ENCODE results near the gene TPM2.

The TPM2 gene

DNA sequence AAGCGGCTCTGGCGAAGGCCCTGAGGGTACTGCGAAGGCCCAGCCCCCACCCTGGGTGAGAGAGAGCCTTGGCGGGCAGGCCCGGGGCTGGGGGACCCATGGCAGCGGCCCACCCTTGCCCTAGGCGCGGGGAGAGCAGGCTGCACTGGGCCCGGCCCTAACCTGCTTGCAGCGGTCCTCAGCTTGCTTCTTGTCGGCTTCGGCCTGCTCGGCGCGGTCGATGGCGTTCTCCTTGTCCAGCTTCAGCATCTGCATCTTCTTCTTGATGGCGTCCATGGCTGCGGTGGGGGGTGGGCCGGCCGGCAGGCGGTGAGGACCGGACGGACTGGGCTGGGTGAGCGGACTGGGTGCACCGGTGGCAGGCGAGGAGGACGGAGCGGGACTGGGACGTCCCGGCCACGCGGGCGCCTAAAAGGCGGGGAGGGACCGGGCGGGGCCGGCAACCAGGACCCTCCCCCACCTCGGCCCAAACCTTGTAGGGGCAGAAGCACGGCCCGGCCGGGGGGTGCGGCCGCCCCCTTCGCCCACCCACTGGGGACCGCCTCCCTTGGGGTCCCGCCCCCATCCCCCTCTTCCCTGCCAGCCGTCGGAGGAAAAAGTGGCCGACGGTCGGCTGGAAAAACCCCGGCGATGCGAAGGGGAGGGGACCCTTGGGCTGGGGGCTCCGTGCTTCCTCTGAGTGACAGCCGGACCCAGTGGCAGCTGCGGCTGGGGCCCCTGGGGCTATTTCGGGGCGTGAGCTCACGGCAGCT lies at the start of gene TPM2:
TPM2 (minus strand) TSS at position 384 of the 752 bp plus-strand sequence; CDS start at position 276, 108 bp downstream.
- in situ Hi-C loops (cut with MboI; ENCODE audit: low sequenced_read_pairs): no loop called here

DNA sequence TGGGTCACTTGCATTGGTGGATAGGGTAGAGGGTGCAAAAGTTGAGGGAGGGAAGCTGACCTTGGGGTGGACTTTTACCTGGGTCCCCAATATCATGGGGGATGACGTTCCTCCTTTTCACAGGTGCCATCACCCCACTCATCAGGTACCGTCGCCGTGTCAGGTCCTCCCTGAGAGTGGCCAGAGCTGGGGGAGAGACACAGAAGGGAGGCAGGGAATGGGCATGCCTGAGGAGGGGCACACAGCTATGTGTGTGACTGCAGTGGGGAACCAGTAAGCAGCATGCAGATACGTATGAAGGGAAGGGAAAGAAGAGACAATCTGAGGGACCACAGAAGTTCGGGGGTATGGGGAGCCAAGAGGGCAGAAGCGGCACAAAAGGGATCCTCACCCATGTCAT lies 49.2 kb upstream of the TPM2 start:
- in situ Hi-C loops (cut with MboI; ENCODE audit: low sequenced_read_pairs): no loop called here

DNA sequence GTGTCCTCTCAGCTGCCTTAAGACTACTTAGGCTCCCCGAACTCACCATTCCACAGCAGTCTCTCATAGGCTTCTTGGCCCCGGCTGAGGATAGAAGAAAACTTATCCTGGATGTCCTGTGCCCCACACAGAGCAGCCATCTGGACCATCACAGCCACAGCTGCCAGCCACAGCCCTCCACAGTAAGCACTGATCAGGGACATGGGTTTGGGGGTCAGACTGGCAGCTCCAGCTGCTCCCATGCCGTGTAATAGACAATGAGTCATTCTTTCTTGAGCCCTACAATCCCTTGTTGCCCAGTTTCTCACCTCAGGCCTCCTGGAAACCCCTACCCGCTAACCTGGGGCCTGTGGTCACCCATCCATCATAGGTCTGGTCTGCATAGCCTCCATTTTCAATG lies 48.5 kb upstream of the TPM2 start:
- in situ Hi-C loops (cut with MboI; ENCODE audit: low sequenced_read_pairs): no loop called here

DNA sequence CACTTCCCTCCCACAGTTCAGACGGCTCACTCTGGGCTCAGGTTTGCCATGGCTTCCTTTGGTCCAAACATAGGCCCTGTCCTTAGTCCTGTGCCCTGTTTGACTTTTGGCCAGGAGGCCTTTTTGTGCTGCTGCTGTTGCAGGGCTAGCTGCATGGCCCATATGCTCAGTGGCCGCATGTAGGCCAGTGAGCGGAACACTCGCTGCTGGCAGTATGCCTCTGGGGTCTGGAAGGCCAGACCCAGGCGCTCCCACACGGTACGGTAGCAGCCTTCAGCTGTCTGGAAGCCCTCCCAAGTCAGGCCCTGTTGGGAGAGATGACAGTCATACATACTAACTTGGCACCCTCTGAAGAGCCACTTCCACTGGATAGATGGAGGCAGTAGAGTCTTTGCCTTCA lies 47.4 kb upstream of the TPM2 start:
- in situ Hi-C loops (cut with MboI; ENCODE audit: low sequenced_read_pairs): no loop called here

DNA sequence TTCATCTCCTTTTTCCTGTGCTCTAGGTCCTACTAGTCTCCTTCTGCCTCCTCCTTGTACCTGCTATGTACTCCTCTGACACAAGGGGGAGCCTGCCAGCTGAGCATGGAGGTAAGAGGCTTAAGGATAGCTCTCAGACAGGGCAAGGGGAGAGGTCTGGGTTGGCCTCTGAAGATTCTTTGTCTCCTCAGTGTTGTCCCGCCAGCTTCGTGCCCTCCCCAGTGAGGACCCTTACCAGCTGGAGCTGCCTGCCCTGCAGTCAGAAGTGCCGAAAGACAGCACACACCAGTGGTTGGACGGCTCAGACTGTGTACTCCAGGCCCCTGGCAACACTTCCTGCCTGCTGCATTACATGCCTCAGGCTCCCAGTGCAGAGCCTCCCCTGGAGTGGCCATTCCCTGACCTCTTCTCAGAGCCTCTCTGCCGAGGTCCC lies 46.5 kb upstream of the TPM2 start:
- in situ Hi-C loops (cut with MboI; ENCODE audit: low sequenced_read_pairs): no loop called here

DNA sequence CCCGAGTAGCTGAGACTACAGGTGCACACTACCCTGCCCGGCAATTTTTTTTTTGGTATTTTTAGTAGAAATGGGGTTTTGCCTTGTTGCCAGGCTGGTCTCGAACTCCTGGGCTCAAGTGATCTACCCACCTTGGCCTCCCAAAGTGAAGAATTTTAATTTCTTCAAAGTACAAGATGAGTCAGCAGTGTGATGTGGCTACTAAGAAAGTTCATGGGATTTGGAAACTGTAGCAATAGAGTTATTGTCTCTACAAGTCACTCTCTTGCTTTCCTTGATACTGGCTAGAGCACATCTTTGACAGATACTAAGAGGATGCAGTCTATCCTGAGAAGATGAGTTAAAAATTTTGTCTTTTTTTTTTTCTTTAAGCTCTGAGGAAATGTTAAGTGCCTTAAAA lies 44.4 kb upstream of the TPM2 start:
- in situ Hi-C loops (cut with MboI; ENCODE audit: low sequenced_read_pairs): no loop called here

DNA sequence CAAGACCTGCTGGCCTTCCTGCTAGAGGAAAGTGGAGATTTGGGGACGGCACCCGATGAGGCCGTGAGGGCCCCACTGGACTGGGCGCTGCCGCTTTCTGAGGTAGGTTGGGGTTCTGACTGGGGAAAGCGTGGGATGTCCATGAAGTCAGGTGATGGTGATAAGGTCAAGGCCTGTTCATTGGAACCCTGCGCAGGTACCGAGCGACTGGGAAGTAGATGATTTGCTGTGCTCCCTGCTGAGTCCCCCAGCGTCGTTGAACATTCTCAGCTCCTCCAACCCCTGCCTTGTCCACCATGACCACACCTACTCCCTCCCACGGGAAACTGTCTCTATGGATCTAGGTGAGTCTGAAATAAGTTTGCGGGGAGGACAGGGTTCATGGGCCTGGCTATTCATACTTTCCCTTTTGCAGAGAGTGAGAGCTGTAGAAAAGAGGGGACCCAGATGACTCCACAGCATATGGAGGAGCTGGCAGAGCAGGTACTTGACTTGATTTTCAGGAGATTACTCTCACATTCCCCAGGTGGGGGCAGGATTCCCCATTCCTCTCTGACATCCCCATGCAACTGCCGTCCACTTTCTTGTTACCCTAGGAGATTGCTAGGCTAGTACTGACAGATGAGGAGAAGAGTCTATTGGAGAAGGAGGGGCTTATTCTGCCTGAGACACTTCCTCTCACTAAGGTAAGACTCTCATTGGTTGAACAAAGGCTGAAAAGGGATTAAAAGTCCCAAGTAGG lies 43.2 kb upstream of the TPM2 start:
- in situ Hi-C loops (cut with MboI; ENCODE audit: low sequenced_read_pairs): no loop called here

DNA sequence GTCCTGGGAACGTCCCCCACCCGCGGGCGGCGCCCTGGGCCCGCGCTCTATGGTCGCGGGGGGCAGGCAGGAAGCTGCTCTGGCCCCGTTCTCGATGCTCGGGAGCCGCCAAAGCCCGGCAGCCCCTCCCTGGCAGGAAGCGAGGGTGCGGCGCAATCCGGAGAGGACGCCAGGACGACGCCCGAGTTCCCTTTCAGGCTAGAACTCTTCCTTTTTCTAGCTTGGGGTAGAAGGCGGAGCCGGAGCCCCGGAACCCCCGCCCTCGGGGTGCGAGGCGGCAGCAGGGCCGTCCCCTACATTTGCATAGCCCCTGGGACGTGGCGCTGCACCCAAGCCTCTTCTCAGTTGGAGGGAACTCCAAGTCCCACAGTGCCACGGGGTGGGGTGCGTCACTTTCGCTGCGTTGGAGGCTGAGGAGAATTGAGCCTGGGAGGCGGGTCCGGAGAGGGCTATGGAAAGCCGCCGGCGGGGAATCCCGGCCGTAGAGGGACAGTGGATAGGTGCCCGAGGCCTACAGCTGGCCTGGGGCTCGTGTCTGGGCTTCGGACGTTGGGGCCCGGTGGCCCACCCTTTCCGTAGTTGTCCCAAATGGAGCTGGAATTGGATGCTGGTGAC lies 42.6 kb upstream of the TPM2 start, which contains the start of the genes CREB3 and TLN1:
CREB3 (plus strand) TSS at position 482 of the 615 bp plus-strand sequence; CDS start at position 589, 107 bp downstream.
TLN1 (minus strand) TSS at position 11 of the 615 bp plus-strand sequence. CDS start 6,501 bp downstream, outside the sequence.
- in situ Hi-C loops (cut with MboI; ENCODE audit: low sequenced_read_pairs): no loop called here

DNA sequence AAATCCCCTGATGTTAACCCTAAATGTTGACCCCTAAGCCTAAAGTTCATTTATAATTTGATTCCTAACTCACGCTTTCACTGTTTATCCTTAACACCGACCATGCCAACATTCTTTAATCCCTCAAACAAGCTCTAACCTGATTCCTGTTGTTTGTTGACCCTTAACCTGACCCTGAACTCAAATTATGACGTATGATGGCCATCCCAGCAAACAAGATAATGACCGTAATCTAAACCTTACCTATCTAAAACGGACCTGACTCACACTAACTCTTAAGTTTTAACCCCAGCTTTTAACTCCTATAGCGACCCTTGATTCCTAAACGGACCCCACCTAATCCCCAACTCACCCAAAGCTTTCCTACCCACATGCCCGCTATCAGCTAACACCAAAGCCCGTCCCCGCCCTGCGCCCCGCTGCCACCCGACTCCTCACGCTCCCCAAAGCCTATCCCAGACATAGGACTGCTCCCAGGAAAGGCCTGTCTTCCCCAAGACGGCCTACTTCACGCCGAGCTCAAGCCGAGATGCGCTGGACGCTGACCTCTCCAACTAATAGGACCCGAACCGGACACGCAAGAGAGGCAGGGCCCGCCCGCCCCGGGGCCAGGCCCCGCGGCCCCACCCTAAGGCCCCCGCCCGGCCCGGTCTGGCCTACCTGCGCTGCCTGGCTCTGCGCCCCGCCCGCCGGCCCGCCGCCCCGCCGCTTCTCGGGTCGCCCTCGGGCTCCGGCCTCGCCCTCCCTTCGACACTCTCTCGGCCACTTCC lies 41.9 kb upstream of the TPM2 start:
- in situ Hi-C loops (cut with MboI; ENCODE audit: low sequenced_read_pairs): no loop called here

DNA sequence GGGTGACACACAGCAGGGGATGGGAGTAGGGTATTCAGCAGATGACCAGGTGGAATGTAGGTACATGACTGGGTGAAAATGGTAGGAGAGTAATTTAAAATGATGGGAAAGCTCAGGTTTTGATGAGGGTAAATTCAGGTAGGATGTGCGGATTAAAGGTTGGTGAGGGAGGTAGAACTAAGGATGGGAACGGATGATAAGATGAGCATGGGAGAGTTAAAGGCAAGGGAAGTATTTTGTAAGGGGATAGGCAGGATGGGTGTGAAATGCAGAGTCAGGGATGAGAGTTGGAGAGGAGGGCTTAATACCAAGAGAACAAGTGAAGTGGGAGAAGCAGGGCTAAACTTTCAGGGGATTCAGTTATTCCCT lies 40.7 kb upstream of the TPM2 start:
- in situ Hi-C loops (cut with MboI; ENCODE audit: low sequenced_read_pairs): no loop called here

DNA sequence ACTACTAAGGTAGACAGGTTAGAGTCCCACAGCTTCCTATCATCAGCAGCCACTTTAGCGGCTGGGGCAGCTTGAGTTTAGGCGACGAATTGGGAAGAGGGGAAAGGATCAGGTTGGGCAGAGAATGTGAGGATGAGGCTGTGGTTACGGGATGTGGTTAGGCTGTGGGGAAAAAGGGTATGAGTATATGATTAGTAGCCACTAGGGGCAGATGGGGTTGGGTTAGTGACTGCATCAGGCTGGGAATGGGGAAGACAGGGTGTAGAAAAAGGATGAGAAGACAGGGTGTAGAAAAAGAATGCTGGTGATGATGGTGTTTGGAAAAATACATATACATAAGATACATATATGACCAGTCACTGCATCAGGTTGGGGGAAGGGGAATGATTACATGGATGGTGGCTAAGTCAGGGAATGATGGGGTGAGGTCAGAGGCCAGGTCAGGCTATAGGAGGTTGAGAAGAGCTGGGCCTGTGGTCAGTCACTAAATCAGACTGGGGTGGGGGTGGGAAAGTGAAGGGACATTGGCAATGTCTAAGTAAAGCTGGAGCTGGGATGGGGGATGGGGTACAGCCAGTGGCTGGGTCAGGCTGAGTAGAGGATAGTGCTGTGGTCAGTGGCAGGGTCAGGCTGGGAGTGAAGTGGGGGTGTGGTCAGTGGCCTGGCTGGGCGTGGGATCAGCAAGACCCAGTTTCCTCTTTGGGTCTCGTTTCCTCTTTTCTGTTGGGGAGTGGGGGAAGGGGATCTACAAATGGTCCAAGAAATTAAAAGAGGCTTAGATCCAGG lies 40.2 kb upstream of the TPM2 start:
- in situ Hi-C loops (cut with MboI; ENCODE audit: low sequenced_read_pairs): no loop called here

DNA sequence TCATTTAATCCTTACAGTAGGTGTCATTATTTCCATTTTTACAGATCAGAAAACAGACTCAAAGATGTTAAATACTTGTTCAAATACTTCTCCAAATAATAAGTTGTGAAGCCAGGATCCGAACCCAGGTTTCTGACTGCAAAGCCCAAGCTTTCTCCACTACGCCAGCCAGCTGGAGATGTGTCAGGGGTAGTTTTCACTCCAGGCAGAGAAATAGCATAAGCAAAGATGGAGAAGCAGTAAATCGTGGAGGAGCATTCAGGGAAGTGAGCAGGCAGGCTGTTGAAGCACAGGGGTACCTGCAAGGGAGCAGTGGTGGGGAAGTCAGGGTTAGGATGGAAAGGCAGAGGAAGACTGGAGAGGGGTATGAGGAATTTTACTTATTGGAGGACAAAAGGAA lies 39.4 kb upstream of the TPM2 start:
- in situ Hi-C loops (cut with MboI; ENCODE audit: low sequenced_read_pairs): no loop called here

DNA sequence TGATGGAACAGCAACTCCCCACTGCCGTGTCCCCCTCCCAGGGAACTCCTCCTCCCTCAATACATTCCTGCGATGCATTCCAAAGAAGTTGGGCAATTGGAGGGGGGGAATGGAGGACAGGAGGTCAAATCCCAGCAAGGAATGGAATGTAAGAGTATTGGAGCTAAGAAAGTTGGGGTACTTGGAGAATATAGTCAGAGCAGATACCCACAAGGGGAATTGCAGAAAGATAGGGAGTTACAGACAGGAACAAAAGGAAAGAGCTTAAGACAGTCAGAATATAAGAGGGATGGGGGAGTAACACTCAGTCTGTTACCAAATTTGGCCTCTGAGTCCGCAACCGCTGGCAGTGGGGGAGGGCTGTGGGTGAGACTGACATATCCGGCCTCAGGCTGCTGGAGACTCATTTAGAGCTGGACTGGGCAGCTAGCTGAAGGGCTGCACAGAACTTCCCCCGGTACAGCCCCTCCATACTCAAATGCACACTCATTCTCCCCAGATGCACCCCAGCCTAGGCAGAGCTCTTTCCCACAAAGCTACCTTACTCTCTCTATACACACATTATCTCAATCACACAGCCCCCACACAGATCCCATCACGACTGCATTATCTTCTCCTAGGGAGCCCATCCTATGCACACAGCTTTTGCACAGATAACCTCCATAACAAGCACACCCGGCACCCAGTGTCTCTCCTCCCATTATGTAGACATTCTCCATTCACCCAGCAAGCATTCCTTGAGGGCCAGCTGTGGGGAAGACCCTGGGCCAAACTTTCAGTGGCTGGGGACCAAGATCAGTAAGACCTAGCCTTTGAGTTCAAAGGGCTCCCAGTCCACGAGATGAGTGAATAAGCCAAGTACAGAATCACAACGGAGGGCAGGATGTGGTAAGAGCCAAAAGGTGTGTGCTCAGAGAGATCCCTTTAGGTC lies 38.6 kb upstream of the TPM2 start:
- in situ Hi-C loops (cut with MboI; ENCODE audit: low sequenced_read_pairs): no loop called here

DNA sequence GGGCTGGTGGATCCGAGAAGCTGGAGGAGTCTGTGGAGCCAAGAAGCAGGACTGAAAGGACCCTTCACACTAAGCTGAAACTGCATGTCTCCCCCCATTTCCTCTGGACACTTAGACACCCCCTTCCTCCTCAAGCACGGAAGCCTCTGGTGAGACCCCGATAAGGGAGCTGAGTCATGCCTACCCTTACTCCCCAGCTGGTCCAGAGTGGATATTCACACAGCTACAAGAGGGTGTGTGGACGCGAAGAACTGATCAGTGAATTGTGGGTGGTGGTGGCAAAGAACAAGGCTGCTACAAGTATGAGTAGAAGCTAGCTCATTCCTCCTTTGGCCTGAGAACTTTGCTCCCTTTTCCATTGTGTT lies 37.9 kb upstream of the TPM2 start:
- in situ Hi-C loops (cut with MboI; ENCODE audit: low sequenced_read_pairs): no loop called here

DNA sequence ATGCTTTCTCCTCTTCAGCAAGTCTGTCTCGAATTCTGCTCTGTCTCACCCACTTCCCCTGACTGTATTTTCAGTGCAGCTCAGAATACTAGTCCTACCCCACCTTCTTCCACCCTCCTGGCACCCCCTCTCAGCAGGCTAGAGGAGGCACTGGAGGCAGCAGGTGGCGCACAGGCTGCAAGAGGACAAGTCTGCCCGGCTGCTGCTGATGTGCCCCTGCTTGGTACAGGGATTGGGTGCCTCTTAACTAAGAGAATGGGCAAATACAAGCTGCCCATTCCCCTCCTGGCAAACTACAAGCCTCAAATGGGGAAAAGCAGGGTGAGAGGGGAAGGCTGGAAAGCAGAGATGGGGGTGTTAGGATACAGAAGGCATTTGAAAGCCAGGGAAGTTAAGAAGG lies 37.2 kb upstream of the TPM2 start:
- in situ Hi-C loops (cut with MboI; ENCODE audit: low sequenced_read_pairs): no loop called here

DNA sequence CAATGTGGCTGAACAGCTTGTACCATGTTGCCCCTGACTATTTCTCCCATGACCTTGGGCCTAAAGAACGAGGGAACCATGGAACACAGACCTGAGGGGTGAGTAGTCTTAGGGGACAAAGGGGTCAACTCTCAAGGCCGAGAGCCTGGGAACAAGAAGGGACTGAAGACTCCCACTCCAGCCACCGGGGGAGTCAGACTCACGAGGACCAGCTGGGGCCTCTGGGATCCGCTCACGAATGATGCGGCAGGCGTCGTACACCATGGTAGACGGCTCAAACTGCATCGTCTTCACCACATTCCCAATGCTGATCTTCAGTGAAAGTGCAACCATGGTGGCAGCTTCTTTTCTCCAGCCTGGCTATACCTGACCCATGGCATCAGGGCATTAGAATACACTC lies 35.6 kb upstream of the TPM2 start:
- in situ Hi-C loops (cut with MboI; ENCODE audit: low sequenced_read_pairs): no loop called here

DNA sequence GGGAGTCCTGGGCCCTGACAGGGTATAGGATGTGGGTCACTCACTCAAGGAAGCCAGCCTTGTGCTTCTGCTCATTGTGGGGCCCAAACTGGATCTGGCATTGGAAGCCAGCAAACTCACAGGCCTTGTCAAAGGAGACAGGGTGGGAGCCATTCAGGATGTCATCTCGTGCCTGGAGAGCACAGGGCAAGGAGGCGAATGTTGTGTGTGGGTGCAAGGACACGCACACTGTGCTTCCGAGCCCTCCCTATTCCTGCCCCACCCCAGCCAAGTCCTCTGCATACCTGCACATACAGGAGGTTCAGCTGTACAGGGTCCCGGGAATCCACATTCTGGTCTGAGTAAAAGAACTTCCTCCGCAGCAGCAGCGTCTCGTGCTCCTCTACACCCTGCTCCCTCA lies 34.2 kb upstream of the TPM2 start:
- in situ Hi-C loops (cut with MboI; ENCODE audit: low sequenced_read_pairs): loop anchor here (25.0 kb wide), 1 partner anchor 662 kb away; the partner anchor contains the start of gene VCP

DNA sequence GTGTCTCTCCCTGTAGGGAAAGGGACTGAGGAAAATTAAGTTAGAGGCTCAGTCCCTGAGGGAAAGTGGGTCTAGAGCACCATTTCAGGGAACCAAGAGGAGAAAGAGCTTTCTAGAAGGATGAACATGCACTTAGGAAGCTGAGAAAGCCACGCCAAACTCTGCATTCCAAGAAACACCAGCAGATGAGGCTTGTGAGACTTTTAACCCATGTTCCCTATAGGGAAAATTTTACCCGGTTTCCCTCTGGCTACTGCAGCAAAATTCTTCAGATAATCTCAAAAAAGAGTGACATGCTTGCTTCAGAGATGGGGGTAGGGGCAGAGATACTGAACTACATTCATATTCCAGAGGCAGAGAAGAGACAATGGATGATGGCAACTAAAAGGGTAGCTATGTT lies 33.7 kb upstream of the TPM2 start:
- in situ Hi-C loops (cut with MboI; ENCODE audit: low sequenced_read_pairs): loop anchor here (25.0 kb wide), 1 partner anchor 661 kb away; the partner anchor contains the start of gene VCP

DNA sequence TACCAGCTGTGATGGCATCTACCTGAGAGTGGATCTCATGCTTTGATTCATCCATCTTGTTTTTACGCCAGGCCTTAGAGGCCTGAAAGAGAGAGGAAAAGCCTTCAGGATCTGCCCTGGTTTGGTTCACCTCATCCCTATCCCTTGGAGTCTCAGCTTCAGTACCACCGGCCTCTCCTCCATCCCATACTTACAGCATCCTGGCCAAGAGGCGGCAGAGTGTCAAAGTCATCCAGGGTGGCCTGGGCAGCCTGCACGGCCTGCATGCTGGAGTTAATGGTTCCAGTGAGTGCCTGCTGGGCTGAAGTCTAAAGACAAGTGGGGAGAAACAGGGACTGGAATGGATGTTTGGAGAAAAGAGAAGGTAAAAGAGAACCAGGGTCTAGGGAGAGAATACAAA lies 29.8 kb upstream of the TPM2 start:
- in situ Hi-C loops (cut with MboI; ENCODE audit: low sequenced_read_pairs): loop anchor here (25.0 kb wide), 1 partner anchor 657 kb away; the partner anchor contains the start of gene VCP

All from HL-60/S4 treated with retinoic acid at 250 ng/mL for 4 days and 3 days (cell line).